Chondrocyte (in vitro differentiated cells): ENCODE data around the gene LPP. TPM values are rescaled to one million over a fixed set of nuclear protein-coding genes. Genes with fewer than 3 reads are reported as not detected.
"Not testable (repeated sequence)": the region's sequence is repeated elsewhere in the genome, so short reads cannot be mapped to it uniquely, and the experiment has no call there.

ENCODE experiments used
- DNase-seq: peaks from one replicate; pipeline ENCODE4 v3.0.0; 2021; ENCODE audit warnings: mixed read lengths, low spot score
- H3K27ac Mint-ChIP-seq: one replicate; pipeline ENCODE4 v1.8.0; 2021; ENCODE audit warnings: mild to moderate bottlenecking, moderate library complexity, mixed read lengths; ENCODE audit not compliant: unreplicated experiment
- H3K27me3 Mint-ChIP-seq: 2 replicates; pipeline ENCODE4 v1.8.0; 2021; ENCODE audit warnings: low read depth, mixed read lengths
- H3K36me3 Mint-ChIP-seq: 2 replicates; pipeline ENCODE4 v1.8.0; 2021; ENCODE audit warnings: low read depth, mixed read lengths
- H3K4me1 Mint-ChIP-seq: 2 replicates; pipeline ENCODE4 v1.8.0; 2021; ENCODE audit warnings: low read depth, mild to moderate bottlenecking, mixed read lengths
- H3K4me3 Mint-ChIP-seq: one replicate; pipeline ENCODE4 v1.8.0; 2021; ENCODE audit warnings: mild to moderate bottlenecking, moderate library complexity, mixed read lengths; ENCODE audit not compliant: unreplicated experiment
- H3K9me3 Mint-ChIP-seq: 2 replicates; pipeline ENCODE4 v1.8.0; 2021; ENCODE audit warnings: low read depth, mixed read lengths
- total RNA-seq: library from RNA; stranded (reverse); gene quantifications from 3 replicates; pipeline ENCODE4 v1.2.1, GENCODE V29; 2021
- TF ChIP-seq, protein P1 (sequence below): fragments of 200-600 bp; sonication (generic); IDR thresholded peaks from 2 replicates; pipeline ENCODE4 v1.5.0; 2021; ENCODE audit warnings: antibody characterized with exemption, mild to moderate bottlenecking, moderate library complexity

The LPP gene
- total RNA-seq, 1 donor from 2014 or later = 295 TPM

DNA sequence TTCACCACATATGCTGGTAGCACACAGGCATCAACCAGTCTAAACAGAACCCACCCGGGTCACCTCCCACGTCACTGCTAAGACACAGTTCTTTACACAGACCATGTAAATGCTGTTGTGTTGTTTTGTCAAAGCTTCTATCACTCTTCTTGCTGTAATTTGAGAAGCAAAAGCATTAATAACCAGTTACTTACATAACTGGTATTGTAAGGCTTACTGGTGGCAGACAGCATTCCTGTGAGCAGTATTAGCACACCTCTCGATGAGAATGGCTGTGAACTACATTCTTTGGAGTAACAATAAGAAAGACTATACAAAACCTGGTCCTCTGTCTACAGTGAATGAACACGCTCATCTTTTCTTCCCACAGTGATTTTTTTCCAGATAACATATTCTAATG is 479.2 kb downstream of the LPP start:
- Mint-ChIP-seq H3K9me3 (peaks cover 22% of the 10 kb centered on the region), H3K4me1 (peaks cover 34% of the 10 kb centered on the region), H3K4me3 (no peak overlapping the region), H3K27ac (peak overlapping the region; percentile 64), H3K36me3 (peaks cover 17% of the 10 kb centered on the region), H3K27me3 (no peaks in the 10 kb centered on the region)
- no peak for DNase-seq
- TF ChIP-seq, protein P1, sequence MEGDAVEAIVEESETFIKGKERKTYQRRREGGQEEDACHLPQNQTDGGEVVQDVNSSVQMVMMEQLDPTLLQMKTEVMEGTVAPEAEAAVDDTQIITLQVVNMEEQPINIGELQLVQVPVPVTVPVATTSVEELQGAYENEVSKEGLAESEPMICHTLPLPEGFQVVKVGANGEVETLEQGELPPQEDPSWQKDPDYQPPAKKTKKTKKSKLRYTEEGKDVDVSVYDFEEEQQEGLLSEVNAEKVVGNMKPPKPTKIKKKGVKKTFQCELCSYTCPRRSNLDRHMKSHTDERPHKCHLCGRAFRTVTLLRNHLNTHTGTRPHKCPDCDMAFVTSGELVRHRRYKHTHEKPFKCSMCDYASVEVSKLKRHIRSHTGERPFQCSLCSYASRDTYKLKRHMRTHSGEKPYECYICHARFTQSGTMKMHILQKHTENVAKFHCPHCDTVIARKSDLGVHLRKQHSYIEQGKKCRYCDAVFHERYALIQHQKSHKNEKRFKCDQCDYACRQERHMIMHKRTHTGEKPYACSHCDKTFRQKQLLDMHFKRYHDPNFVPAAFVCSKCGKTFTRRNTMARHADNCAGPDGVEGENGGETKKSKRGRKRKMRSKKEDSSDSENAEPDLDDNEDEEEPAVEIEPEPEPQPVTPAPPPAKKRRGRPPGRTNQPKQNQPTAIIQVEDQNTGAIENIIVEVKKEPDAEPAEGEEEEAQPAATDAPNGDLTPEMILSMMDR = no peak

DNA sequence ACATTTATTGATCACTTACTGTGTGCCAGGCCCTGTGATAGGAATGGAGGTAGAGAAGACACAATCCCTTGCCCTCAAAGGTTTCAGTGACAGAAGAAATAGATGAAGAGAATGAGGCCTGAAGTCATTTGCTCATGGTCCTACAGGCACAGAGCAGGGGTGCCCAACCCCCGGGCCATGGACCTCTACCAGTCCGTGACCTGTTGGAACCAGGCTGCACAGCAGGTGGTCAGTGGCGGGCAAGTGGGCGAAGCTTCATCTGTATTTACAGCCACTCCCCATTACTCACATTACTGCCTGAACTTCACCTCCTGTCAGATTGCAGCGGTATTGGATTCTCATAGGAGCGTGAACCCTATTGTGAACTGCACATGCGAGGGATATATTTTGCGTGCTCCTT is 480.3 kb downstream of the LPP start:
- H3K36me3 Mint-ChIP-seq = peaks cover 13% of the 10 kb centered on the region
- TF ChIP-seq, protein P1 = no peak
- no peak overlapping the region for H3K4me3 Mint-ChIP-seq
- H3K27me3 Mint-ChIP-seq = no peaks in the 10 kb centered on the region
- H3K27ac Mint-ChIP-seq = no peak overlapping the region
- peaks cover 13% of the 10 kb centered on the region for H3K9me3 Mint-ChIP-seq
- H3K4me1 Mint-ChIP-seq = peaks cover 30% of the 10 kb centered on the region
- DNase-seq = no peak

DNA sequence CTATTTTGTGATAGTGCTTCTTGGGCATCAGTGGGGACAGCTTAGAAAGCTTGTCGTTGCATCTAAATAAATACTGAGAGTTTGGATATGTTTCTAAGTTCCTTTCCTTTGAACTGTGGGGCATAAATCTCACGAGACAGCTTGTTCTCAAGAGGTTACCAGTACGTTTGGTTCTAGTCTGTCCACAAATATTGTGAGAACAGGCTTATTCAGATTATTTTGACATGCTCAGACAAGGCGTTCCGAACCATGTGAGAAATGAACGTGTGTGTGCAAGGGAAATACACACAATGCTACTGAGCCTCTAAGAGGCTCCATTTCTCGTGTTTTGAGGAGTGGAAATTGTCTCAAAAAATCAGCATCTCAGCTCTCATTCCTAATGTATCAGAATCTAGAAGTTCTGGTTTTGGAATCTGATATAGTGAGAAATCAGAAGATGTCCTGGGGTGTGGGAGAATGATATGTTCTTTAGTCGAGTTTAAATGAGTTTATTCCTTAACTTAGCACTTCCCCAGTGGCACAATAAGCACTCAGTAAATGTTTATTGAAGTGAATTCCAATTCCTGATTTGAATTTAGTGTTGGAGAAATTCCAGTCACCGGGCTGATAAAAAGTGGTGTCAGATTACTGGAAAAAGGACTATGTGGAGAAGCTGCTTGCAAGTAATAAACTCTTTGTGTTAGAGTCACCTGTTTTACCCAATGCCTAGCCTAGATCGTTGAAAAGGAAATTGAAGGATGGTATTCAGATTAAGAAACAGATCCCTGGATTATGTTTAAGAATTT is 481.5 kb downstream of the LPP start:
- Mint-ChIP-seq H3K27ac (peak overlapping the region; percentile 70), H3K27me3 (no peaks in the 10 kb centered on the region), H3K9me3 (peaks cover 9% of the 10 kb centered on the region), H3K4me3 (no peak overlapping the region), H3K4me1 (peaks cover 30% of the 10 kb centered on the region), H3K36me3 (peaks cover 10% of the 10 kb centered on the region)
- TF ChIP-seq, protein P1 = no peak
- DNase-seq = no peak

DNA sequence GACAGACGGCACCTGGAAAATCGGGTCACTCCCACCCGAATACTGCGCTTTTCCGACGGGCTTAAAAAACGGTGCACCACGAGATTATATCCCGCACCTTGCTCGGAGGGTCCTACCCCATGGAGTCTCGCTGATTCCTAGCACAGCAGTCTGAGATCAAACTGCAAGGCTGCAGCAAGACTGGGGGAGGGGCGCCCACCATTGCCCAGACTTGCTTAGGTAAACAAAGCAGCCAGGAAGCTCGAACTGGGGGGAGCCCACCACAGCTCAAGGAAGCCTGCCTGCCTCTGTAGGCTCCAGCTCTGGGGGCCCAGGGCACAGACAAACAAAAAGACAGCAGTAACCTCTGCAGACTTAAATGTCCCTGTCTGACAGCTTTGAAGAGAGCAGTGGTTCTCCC is 482.3 kb downstream of the LPP start:
- H3K27ac Mint-ChIP-seq, H3K36me3 Mint-ChIP-seq, H3K9me3 Mint-ChIP-seq, H3K4me3 Mint-ChIP-seq, H3K27me3 Mint-ChIP-seq, DNase-seq: not testable (repeated sequence)
- H3K4me1 Mint-ChIP-seq = peaks cover 35% of the 10 kb centered on the region

DNA sequence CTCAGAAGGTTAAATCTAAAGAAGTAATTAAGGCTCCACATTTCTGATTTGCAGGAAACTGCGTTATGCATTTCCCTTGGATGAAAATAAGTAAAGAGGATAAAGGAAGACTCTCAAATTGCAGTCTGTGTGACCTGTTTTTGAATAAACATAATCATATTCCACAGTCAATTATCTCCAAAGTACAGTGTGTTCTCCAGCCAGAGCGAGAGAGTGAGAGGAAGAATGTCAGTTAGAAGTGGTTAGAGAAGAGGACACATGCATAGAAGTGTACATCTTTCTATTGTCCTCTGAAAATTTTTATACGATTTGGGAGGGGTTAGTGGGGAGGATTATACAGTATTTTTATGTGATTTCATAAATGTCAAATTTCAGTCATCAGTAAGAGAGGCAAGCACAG is 487.1 kb downstream of the LPP start:
- peaks cover 4% of the 10 kb centered on the region for H3K36me3 Mint-ChIP-seq
- no peaks in the 10 kb centered on the region for H3K27me3 Mint-ChIP-seq
- TF ChIP-seq, protein P1 = no peak
- no peaks in the 10 kb centered on the region for H3K9me3 Mint-ChIP-seq
- H3K4me3 Mint-ChIP-seq = no peak overlapping the region
- DNase-seq = no peak
- peaks cover 29% of the 10 kb centered on the region for H3K4me1 Mint-ChIP-seq
- peak overlapping the region; percentile 80 for H3K27ac Mint-ChIP-seq

DNA sequence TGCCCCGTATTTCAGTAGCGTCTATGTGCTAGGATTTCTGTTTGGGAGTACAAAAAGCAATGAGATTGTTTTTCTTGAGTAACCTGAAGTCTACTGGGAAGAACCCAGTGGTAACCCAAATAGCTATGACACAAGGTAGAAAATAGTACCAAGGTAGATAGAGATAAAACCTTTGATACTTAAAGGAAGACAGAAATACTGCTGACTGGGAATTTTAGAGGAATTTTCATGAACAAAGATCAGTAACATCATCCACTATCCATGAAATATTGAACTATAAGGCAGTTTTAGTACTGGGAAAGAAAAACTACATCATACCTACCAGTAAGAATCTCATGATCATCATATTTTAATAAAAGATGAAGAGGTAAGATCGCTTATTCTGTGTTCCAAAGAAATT is 489.8 kb downstream of the LPP start:
- H3K4me1 Mint-ChIP-seq = peaks cover 38% of the 10 kb centered on the region

More for the DNA sequence above, 489.8 kb downstream of the LPP start:
- H3K4me3 Mint-ChIP-seq = no peak overlapping the region
- TF ChIP-seq, protein P1 = no peak
- no peaks in the 10 kb centered on the region for H3K27me3 Mint-ChIP-seq
- peak overlapping the region; percentile 37 for H3K27ac Mint-ChIP-seq
- H3K9me3 Mint-ChIP-seq = no peaks in the 10 kb centered on the region
- no peak for DNase-seq
- H3K36me3 Mint-ChIP-seq = no peaks in the 10 kb centered on the region
